ACHN (cell line): ENCODE data around the gene STRN4.
A peak's percentile ranks its signal among the peaks of the same experiment; 100 is the strongest.
"Not testable (repeated sequence)": the region's sequence is repeated elsewhere in the genome, so short reads cannot be mapped to it uniquely, and the experiment has no call there.

Experiments
- DNase-seq: peaks from one replicate; pipeline ENCODE4 v3.0.0-alpha.2; 2015
- in situ Hi-C: cut with HindIII; loops from 2 replicates; pipeline ENCODE4 v1.10.0; 2017; ENCODE audit warnings: low sequenced_read_pairs, low pct_ligation_motif_present, low pct_unique_long_range_greater_than_20kb

Gene STRN4

DNA sequence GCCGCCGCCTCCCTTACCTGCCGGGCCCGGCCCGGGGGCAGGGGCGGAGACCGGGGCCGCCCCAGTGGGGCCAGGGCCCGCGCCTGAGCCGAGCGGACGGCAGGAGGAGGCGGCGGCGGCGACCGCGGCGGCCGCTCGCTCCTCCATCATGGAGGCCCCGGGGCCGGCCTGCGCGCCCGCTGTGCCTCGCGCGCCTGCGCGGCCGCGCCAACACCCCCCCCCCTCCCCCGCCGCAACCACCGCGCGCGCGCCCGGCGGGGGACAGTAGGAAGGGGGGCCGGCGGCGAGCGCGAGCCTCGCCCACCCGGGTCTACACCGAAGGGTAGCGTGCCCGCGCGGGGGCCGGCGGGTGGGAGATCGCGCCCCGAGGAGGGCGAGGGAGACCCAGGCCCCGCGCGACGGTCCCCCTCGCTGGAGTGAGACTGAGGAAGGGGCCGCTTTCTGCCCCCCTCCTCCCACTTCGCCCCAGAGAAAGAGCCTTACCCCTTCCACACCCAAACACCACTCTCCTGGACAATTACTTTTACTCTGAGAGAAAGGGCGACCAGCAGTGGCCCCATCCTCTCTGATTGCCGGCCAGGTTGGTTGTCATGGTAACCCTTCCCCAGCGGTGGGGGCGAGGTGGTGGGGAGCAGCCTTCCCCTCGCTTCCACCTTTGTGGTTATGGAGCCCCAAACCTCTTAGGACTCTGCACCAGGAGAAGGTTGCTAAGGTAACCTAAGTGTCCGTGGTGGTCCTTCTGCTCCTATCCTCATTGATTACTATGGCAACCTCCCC is at the start of gene STRN4:
TSS of gene STRN4 (minus strand) at position 170 of the 777 bp plus-strand sequence. CDS start at position 150, 20 bp downstream.
- in situ Hi-C loops: no loop called here
- DNase-seq: peak; percentile 49

- in situ Hi-C loops: no loop called here
Observed at GRCh38 chr19:46791944-46792343, 45.7 kb upstream of the STRN4 start.

DNA sequence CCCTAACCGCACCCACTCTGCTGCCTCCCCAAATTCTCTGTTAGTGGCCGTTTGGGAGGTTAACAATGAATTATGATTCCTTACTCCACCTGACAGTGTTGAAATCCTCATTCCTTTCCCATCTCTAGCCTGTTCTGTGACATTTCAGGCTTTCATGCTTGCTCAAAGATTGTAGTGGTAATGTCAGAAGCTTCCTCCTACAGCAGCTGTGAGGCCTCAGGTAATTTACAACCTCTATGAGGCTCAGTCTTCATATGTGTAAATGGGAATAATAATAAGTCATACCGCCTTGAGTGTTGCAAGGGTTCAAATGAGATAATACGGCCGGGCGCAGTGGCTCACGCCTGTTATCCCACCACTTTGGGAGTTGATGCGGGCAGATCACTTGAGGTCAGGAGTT is 43.1 kb upstream of the STRN4 start:
- in situ Hi-C loops: no loop called here

More at GRCh38 chr19:46791944-46792343, 45.7 kb upstream of the STRN4 start:
- no peak for DNase-seq

GRCh38 chr19:46788968-46789338 is 42.7 kb upstream of the STRN4 start:
- no peak for DNase-seq
- in situ Hi-C loops: no loop called here

More for the DNA sequence above, 43.1 kb upstream of the STRN4 start:
- DNase-seq: no peak

- peak; percentile 94 for DNase-seq
- in situ Hi-C loops: no loop called here
Observed at GRCh38 chr19:46788262-46788967, 42.2 kb upstream of the STRN4 start, which contains the start of gene SLC1A5. Gene SLC1A5 (minus strand): TSS chr19:46788594. CDS start chr19:46787965, 629 bp downstream.

- in situ Hi-C loops: no loop called here
- DNase-seq: peak; percentile 59
Observed at GRCh38 chr19:46787331-46788261, 41.3 kb upstream of the STRN4 start.

- DNase-seq: no peak
- in situ Hi-C loops: no loop called here
Observed at GRCh38 chr19:46787040-46787330, 40.7 kb upstream of the STRN4 start.

GRCh38 chr19:46786236-46787039 is 40.2 kb upstream of the STRN4 start:
- DNase-seq: peak; percentile 77
- in situ Hi-C loops: no loop called here

- in situ Hi-C loops: no loop called here
- no peak for DNase-seq
Observed at GRCh38 chr19:46785980-46786235, 39.7 kb upstream of the STRN4 start.

DNA sequence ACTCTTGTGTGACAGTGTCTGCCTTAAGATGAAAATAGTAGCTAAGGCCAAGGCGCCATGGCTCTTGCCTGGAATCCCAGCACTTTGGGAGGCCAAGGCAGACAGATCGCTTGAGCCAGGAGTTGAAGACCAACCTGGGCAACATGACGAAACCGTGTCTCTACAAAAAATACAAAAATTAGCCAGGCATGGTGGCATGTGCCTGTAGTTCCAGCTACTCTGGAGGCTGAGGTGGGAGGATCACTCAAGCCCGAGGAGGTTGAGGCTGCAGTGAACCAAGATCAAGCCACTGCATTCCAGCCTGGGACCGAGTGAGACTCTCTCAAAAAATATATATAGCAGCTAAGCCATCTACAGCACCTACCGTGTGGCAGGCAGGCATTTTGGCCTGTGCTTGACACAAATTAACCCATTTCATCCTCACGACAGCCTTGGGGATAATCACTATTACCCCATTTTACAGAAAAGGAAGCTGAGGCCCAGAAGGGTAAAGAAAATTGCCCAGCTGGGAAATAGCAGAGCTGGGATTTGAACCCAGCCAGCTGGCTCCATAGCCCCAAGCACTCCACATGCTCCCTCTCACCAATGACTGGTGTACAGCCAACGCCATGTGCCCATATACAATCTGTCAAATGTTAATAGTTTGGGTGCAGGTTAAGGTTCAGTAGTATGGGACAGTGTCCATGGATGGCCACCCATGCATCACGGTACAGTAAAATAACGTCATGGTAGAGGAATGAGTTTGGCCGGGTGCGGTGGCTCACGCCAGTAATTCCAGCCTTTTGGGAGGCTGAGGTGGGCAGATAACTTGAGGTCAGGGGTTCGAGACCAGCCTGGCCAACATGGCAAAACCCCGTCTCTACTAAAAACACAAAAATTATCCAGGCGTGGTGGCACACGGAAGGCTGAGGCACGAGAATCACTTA is 39.1 kb upstream of the STRN4 start:
- in situ Hi-C loops: no loop called here
- DNase-seq: peak; percentile 92

DNA sequence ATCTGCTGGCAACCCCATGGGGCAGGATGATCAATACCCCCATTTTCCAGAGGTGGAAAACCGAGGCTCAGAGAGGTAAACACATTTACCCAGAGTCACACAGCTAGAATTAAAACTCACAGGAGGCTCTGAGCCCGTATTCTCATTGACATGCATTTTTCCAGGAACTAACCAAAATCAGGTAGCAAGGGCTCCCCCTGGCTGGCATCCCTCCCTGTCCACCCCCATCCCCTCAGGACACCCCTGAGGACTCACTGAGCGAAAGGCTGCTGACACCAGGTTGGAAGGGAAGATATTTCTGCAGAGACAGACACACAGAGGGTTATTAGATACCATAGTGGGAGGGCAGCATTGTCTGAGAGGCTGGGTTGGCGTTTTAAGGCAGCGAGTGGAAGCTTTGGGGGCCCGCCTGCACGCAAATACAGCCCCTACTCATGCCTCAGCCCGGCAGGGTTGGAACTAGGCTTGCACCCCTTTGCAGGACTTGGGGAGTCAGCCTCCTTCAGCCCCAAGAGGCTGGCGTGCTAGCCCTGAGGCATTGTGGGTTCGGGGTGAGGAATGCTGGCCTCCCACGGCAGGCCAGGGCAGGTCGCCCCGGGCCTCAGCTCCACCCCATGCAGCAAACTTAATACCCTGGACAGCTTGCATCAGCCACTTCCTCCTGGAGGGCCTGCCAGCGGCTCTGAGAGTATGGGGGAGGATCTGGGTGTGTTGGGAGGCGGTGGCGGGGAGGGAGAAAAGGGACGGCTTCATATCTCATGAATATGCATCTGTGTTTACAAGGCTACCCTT is 38.2 kb upstream of the STRN4 start:
- peak; percentile 90 for DNase-seq
- in situ Hi-C loops: no loop called here

DNA sequence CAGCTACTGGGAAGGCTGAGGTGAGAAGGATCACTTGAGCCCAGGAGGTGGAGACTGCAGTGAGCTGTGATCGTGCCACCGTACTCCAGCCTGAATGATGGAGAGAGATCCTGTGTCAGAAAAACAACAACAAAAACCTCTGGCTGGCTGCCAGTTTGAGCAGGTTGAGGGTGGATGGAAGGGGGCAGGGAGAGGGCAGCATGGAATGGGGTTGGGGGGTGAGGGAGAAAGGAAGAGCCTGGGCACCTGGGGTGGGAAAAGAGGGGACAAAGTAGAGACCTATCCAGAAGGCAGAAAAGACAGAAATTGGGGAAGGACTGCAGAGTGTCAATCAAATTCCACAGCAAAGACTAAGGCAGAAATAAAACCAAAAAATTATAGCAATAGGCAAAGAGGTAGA is 37.4 kb upstream of the STRN4 start:
- in situ Hi-C loops: no loop called here

DNA sequence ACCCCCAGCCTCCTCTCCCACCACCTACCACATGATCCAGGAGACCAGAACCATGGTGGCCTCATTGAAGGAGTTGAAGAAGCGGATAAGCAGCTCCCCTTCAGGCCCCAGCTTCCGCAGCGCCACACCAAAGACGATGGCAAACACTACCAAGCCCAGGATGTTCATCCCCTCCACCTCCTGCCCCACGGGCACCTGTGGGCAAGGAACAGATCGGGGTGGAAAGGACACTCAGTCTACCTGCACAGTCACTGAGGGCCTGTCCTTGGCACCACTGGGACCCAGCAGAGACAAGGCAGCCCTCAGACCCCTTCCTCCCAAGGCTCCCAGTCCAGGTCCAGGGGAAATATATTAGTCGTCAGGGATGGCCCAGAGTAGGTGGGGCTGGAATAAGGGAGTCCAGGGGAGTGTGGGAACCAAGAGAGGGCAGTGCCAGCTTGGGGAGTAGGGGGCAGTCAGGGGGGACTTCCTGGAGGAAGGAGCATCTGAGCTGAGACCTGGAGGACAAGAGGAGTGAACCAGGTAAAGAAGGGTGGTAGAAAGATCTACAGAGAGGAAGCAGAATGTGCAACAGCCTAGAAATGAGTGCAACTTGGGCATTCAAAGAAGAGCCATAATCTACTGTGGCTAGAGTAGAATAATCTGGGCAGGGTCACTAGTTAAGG is 36.2 kb upstream of the STRN4 start:
- in situ Hi-C loops: no loop called here
- no peak for DNase-seq

More for the DNA sequence above, 37.4 kb upstream of the STRN4 start:
- no peak for DNase-seq

DNA sequence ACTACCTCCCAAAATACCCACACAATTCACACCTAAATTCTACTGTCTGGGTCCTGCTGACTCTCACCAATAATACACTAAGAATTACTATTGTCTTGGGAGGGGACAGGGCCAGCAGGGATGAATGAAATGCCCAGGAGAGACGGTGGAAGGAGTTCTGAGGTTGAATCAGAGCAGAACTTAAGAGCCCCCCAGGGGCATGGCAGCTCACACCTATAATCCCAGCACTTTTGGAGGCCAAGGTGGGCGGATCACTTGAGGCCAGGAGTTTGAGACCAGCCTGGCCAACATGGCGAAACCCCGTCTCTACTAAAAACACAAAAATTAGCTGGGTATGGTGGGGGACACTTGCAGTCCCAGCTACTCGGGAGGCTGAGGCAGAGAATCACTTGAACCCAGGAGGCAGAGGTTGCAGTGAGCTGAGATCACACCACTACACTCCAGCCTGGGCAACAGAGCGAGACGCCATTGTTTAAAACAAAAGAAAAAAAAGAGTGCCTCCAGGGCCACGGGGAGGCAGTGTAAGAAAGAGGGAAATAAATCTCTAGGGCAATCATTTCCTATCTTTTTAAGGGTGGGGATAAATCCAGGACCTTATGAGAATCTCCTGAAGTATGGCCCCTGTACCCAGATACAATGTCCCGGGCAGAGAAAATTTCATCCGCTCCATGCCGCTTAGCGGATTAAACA is 31.9 kb upstream of the STRN4 start:
- in situ Hi-C loops, DNase-seq: not testable (repeated sequence)

DNA sequence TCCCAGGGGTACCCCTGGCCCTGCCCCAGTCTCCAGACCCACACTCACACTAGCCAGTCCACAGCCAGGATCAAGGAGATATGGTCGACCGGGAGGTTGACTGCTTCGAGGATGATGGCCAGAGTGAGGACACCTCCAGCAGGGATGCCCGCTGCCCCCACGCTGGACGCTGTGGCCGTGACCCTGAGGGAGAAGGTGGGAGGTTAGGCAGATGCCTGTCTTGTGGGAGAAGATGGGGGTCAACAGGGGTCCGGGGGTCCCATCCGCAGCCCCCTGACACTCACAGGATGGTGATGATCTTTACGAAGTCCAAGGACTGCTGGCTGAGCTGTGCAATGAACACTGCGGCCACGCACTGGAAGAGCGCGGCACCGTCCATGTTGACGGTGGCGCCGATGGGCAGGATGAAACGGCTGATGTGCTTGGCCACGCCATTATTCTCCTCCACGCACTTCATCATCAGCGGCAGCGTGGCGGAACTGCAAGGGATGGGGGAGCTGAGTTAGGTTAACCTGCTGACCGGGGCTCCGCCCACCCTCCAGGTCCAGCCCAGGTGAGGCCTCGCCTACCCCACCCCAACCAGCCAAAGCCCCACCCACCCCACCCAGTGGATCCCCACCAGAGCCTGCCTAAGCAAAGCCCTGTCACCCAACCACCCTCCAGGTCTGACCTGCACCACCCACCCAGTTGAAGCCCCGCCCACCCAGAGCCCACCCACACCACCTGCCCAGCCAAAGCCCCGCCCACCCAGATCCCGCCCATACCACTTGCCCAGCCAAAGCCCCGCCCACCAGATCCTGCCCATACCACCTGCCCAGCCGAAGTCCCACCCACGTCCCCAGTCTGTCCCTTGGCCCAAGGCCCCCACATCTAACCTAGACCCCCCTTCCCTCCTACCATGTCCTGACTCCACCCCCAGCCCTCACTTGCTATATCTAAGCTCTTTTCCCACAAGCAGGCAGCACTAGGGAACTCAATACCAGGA is 31.0 kb upstream of the STRN4 start:
- no peak for DNase-seq
- in situ Hi-C loops: no loop called here
